PFSK-1 (cell line): Measurements from ENCODE around the gene LIN7A.

ENCODE experiments used
- POLR2AphosphoS5 ChIP-seq: IDR thresholded peaks from 2 replicates; pipeline ENCODE4 v1.6.1; 2012; ENCODE audit warnings: low read depth, mild to moderate bottlenecking, control low read depth, low read length, moderate library complexity
- TF ChIP-seq, protein P1 (sequence below), 2 experiments: IDR thresholded peaks; 2 replicates each; pipeline versions ENCODE4 v1.6.1 to v1.8.0; 2011 to 2012; ENCODE audit warnings: low read depth in 2 of 2, low read length in 2 of 2, control low read depth in 1 of 2, inconsistent platforms in 1 of 2, mild to moderate bottlenecking in 1 of 2, moderate library complexity in 1 of 2; ENCODE audit not compliant: insufficient read depth in 1 of 2

DNA sequence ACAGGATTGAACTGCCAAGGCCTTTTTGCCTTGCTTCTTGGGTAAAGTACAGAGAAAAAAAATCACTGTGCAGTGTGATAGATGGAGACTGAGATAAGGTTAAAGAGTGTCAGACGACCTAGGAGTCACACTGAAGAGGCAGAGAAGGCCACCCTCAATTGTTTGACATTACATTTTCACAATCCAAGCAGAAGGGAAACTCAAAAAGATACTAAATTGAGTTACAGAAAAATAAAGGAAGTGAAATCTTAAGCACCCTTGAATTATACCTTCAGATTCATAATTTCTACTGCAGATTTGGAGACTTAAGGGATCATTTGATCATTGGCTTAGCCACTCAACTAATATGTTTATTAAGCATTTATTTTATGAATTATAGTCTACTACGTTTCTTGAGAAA lies 123.9 kb downstream of the LIN7A start:
- no peak for TF ChIP-seq POLR2AphosphoS5
- TF ChIP-seq, protein P1, sequence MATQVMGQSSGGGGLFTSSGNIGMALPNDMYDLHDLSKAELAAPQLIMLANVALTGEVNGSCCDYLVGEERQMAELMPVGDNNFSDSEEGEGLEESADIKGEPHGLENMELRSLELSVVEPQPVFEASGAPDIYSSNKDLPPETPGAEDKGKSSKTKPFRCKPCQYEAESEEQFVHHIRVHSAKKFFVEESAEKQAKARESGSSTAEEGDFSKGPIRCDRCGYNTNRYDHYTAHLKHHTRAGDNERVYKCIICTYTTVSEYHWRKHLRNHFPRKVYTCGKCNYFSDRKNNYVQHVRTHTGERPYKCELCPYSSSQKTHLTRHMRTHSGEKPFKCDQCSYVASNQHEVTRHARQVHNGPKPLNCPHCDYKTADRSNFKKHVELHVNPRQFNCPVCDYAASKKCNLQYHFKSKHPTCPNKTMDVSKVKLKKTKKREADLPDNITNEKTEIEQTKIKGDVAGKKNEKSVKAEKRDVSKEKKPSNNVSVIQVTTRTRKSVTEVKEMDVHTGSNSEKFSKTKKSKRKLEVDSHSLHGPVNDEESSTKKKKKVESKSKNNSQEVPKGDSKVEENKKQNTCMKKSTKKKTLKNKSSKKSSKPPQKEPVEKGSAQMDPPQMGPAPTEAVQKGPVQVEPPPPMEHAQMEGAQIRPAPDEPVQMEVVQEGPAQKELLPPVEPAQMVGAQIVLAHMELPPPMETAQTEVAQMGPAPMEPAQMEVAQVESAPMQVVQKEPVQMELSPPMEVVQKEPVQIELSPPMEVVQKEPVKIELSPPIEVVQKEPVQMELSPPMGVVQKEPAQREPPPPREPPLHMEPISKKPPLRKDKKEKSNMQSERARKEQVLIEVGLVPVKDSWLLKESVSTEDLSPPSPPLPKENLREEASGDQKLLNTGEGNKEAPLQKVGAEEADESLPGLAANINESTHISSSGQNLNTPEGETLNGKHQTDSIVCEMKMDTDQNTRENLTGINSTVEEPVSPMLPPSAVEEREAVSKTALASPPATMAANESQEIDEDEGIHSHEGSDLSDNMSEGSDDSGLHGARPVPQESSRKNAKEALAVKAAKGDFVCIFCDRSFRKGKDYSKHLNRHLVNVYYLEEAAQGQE (IDR thresholded peaks at IDR 0.05; ENCODE audit: insufficient read depth in 1 of 2, low read depth in 2 of 2, low read length in 2 of 2) = no peak
